ENCODE measurements around the gene ATP2B2. TPM values are rescaled to one million over a fixed set of nuclear protein-coding genes. Genes with fewer than 3 reads are reported as not detected.

Gene ATP2B2
- total and polyA plus RNA-seq, 2 of the 8 experiments (the other 6 are each of a cell fraction or from before 2014, with no cell fraction given): 0.14 to 1.2 TPM

- WGBS, 2 experiments (ENCODE audit: extremely low coverage in 1 of 2, insufficient coverage in 1 of 2, insufficient read length in 1 of 2, insufficient replicate concordance in 2 of 2, low coverage in 1 of 2, low lambda C conversion rate in 2 of 2, missing lambda C conversion rate in 1 of 2): 100% methylated on average over 1 of the region's 1 CpG; no CpG with 5 or more reads in 1 of the 2 experiments
Measured at GRCh38 chr3:10386121-10386520, 119.3 kb downstream of the ATP2B2 start.

More at GRCh38 chr3:10386121-10386520, 119.3 kb downstream of the ATP2B2 start:
- Histone ChIP-seq H3K36me3 (ENCODE audit: control insufficient read depth in 2 of 4, insufficient read depth in 4 of 4, low read length in 3 of 4) (no peaks in the 10 kb centered on the region), H3K4me2 (ENCODE audit: insufficient read depth in 1 of 2, low read depth in 2 of 2, low read length in 2 of 2) (no peak overlapping the region), H2AK5ac (ENCODE audit: low read depth, low read length) (no peak overlapping the region), H2BK5ac (ENCODE audit: low read depth, low read length) (no peak overlapping the region), H2AFZ (ENCODE audit: low read length) (no peak overlapping the region), H3K79me1 (ENCODE audit: low read depth, low read length) (no peaks in the 10 kb centered on the region), H3K9me3 (ENCODE audit: insufficient read depth in 2 of 2, low read depth in 1 of 2, low read length in 1 of 2) (peaks cover 35% of the 10 kb centered on the region in 2 experiments), H4K91ac (replicated peaks; ENCODE audit: insufficient read length, low read length) (no peak overlapping the region), H4K20me1 (replicated peaks in 1 of 2; ENCODE audit: control insufficient read depth in 1 of 2, insufficient read depth in 2 of 2, low read length in 2 of 2) (no peaks in the 10 kb centered on the region), H3K4me1 (replicated peaks in 1 of 4; ENCODE audit: control insufficient read depth in 3 of 4, insufficient read depth in 4 of 4, low read length in 3 of 4) (no peaks in the 10 kb centered on the region), H2BK20ac (ENCODE audit: low read length) (peak overlapping the region; percentile 43; the same call in 1 of the 2 replicates), H2BK12ac (ENCODE audit: low read depth, low read length) (no peak overlapping the region), H3K18ac (ENCODE audit: extremely low read depth, low read length) (no peak overlapping the region), H3K23me2 (ENCODE audit: low read depth, low read length) (no peaks in the 10 kb centered on the region), H4K5ac (ENCODE audit: insufficient read length, low read depth, low read length) (no peak overlapping the region), H3K9ac (replicated peaks in 1 of 4; ENCODE audit: extremely low read depth in 1 of 4, low read depth in 3 of 4, low read length in 3 of 4) (no peak overlapping the region), H2BK120ac (replicated peaks; ENCODE audit: low read depth, low read length) (no peak overlapping the region), H2BK15ac (ENCODE audit: low read length) (no peak overlapping the region), H3K56ac (replicated peaks; ENCODE audit: insufficient read length, low read depth, low read length) (no peak overlapping the region), H3K4ac (replicated peaks; ENCODE audit: insufficient read length, low read depth, low read length) (no peak overlapping the region), H3K4me3 (ENCODE audit: extremely low read depth in 1 of 4, insufficient read depth in 2 of 4, low read depth in 3 of 4, low read length in 4 of 4) (no peak overlapping the region), H3K79me2 (ENCODE audit: control insufficient read depth in 1 of 2, insufficient read depth in 2 of 2, low read length in 2 of 2) (no peaks in the 10 kb centered on the region), H3K27me3 (replicated peaks in 1 of 4; ENCODE audit: control insufficient read depth in 3 of 4, extremely low read depth in 1 of 4, insufficient read depth in 3 of 4, low read length in 3 of 4) (no peaks in the 10 kb centered on the region), H3K14ac (ENCODE audit: insufficient read length) (no peak overlapping the region), H3K27ac (ENCODE audit: low read depth, low read length) (no peak overlapping the region), H4K8ac (ENCODE audit: extremely low read depth, insufficient read depth, low read length) (no peak overlapping the region), H3K23ac (ENCODE audit: insufficient read length) (no peak overlapping the region)
- ChIA-PET CTCF (ENCODE audit: partially characterized antibody) (no interaction called here), POLR2A (ENCODE audit: partially characterized antibody) (no interaction called here)
- TF ChIP-seq CTCF (IDR thresholded peaks at IDR 0.05; ENCODE audit: control extremely low read depth in 1 of 3, insufficient read depth in 1 of 3, low read depth in 1 of 3, low read length in 3 of 3) (no peak), CBX8 (IDR thresholded peaks at IDR 0.05; ENCODE audit: borderline replicate concordance, low read depth, low read length) (no peak)
- DNase-seq (ENCODE audit: low read depth in 1 of 2, low spot score in 2 of 2): no peak
- no peak for FAIRE-seq

Measured in H1 (cell line).